Natural killer cell treated with Interleukin-12 subunit alpha and Interleukin-12 subunit beta and Interleukin-15 and Interleukin-18, amount 100 ng/mL, for 72 hours (primary cell): ENCODE measurements around the gene AGO3. TPM values are rescaled to one million over a fixed set of nuclear protein-coding genes. Genes with fewer than 3 reads are reported as not detected.
A peak's percentile ranks its signal among the peaks of the same experiment; 100 is the strongest.

ENCODE experiments used
- ATAC-seq, 2 donors: fragments of 150-1000 bp; cut with Tn5 transposase in 1 of 2; sonication (Bioruptor Pico), chemical (Tn5 transposase) in 1 of 2; 2 replicates each; pipeline ENCODE4 v1.10.0; 2021
- DNase-seq: peaks from one replicate; pipeline ENCODE4 v3.0.0; 2022; ENCODE audit warnings: low spot score
- H3K27ac Mint-ChIP-seq, 2 donors: 1 replicate in 1 of 2; 2 replicates in 1 of 2; pipeline ENCODE4 v1.8.0; 2022; ENCODE audit warnings: mixed read lengths in 2 of 2, mild to moderate bottlenecking in 1 of 2, moderate library complexity in 1 of 2
- H3K27me3 Mint-ChIP-seq, 2 donors: 1 replicate in 1 of 2; 2 replicates in 1 of 2; pipeline ENCODE4 v1.8.0; 2022; ENCODE audit warnings: mixed read lengths in 2 of 2
- H3K36me3 Mint-ChIP-seq: one replicate; pipeline ENCODE4 v1.8.0; 2022; ENCODE audit warnings: mixed read lengths
- H3K4me1 Mint-ChIP-seq, 2 donors: 1 replicate in 1 of 2; 2 replicates in 1 of 2; pipeline ENCODE4 v1.8.0; 2022; ENCODE audit warnings: low read depth in 2 of 2, mixed read lengths in 2 of 2, mild to moderate bottlenecking in 1 of 2
- H3K4me3 Mint-ChIP-seq: one replicate; pipeline ENCODE4 v1.8.0; 2022; ENCODE audit warnings: mixed read lengths
- H3K9me3 Mint-ChIP-seq: 2 replicates; pipeline ENCODE4 v1.8.0; 2022; ENCODE audit warnings: mixed read lengths
- total RNA-seq, 2 donors: library from RNA; stranded (reverse); gene quantifications; one replicate each; pipeline ENCODE4 v1.2.3, GENCODE V29; 2022

The AGO3 gene
- total RNA-seq, 2 donors from 2014 or later, result 37.7 to 56.5 TPM

DNA sequence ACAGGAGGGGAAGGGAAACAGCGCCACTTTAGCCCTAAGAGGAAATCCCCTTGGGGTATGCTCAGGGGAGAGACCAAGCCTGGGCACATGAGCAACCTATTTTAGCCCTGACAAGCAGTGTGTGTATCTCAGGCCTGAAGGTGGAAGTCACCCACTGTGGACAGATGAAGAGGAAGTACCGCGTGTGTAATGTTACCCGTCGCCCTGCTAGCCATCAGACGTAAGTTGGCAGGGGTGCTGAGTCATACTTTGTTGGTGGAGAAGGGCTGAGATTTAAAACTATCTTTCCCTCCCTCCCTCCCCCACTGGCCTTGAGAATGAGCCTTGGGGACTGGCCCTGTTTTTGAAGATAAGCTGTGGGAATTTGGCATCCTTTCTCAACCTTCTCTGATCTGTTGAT, 36.7 kb upstream of the AGO3 start:
- Mint-ChIP-seq H3K4me3 (no peak overlapping the region), H3K27ac (peak overlapping the region; percentile 28 to 78), H3K27me3 (no peaks in the 10 kb centered on the region), H3K36me3 (peaks cover 10% of the 10 kb centered on the region), H3K9me3 (no peaks in the 10 kb centered on the region), H3K4me1 (peaks cover 5 to 10% of the 10 kb centered on the region in 2 donors)
- peak; percentile 61 to 82 for ATAC-seq
- DNase-seq, result no peak

DNA sequence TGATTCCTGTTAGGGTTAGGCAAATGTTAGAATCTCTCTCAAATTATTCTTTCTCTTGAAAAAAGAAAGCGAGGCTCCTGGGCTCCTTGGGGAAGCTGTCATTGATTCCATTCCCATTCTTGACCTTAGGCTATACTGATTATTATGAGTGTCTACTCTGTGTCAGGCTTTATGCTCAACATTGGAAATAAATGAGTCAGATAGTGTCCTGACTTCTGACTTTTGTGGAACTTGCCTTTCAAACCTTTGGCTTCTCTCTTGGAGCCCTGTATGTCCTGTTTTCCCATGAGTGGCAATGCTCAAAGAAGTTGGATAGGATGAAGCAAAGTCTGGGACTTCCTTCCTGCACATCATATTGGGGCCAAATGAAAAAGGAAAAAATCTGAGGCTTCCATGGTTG, 36.2 kb upstream of the AGO3 start:
- ATAC-seq (no peak), DNase-seq (no peak)
- no peak overlapping the region for H3K4me3 Mint-ChIP-seq
- H3K9me3 Mint-ChIP-seq, result no peaks in the 10 kb centered on the region
- peak overlapping the region in 1 of 2 donors; percentile 28 for H3K27ac Mint-ChIP-seq
- peaks cover 5 to 10% of the 10 kb centered on the region in 2 donors for H3K4me1 Mint-ChIP-seq
- no peaks in the 10 kb centered on the region for H3K27me3 Mint-ChIP-seq
- peaks cover 12% of the 10 kb centered on the region for H3K36me3 Mint-ChIP-seq

DNA sequence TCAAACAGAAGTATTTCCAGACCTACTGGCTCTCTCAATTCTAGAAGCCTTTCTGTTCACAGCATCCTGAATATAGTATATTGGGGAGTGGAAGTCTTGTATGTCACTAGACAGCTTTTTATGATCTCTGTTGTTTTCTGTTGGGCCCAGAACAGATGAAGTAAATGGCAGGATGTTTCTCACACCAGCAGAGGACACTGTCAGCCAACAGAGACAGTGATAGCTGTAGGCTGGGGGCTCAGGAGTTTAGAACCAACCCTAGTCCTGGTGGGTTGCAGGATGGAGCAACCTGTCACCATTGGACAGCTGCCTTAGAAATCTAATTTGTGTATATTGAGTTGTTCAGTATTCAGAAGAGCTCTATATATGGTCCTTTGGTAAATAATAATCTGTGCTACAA, 31.0 kb upstream of the AGO3 start:
- DNase-seq (no peak), ATAC-seq (no peak)
- no peak overlapping the region for H3K4me3 Mint-ChIP-seq
- peaks cover 0 to 5% of the 10 kb centered on the region in 2 donors for H3K4me1 Mint-ChIP-seq
- no peaks in the 10 kb centered on the region for H3K27me3 Mint-ChIP-seq
- no peak overlapping the region for H3K27ac Mint-ChIP-seq
- H3K36me3 Mint-ChIP-seq, result peaks cover 12% of the 10 kb centered on the region
- H3K9me3 Mint-ChIP-seq, result no peaks in the 10 kb centered on the region

DNA sequence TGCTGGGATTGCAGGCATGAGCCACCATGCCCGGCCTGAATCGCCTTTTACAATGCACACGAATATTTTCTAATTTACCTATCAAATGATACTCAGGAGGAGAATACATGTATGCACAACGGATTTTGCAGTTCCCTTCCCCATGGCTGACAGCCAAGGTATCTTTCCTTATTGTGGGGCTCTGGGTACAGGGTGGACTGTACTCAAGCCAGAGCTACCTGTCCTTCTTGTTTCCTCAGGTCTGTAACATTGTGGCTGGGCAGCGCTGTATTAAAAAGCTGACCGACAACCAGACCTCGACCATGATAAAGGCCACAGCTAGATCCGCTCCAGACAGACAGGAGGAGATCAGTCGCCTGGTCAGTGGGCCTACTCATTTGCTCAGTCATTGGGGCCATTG, 29.7 kb upstream of the AGO3 start:
- Mint-ChIP-seq H3K27ac (no peak overlapping the region), H3K4me3 (no peak overlapping the region), H3K9me3 (no peaks in the 10 kb centered on the region), H3K4me1 (peaks cover 0 to 5% of the 10 kb centered on the region in 2 donors), H3K36me3 (peaks cover 12% of the 10 kb centered on the region), H3K27me3 (no peaks in the 10 kb centered on the region)
- ATAC-seq (no peak), DNase-seq (no peak)

DNA sequence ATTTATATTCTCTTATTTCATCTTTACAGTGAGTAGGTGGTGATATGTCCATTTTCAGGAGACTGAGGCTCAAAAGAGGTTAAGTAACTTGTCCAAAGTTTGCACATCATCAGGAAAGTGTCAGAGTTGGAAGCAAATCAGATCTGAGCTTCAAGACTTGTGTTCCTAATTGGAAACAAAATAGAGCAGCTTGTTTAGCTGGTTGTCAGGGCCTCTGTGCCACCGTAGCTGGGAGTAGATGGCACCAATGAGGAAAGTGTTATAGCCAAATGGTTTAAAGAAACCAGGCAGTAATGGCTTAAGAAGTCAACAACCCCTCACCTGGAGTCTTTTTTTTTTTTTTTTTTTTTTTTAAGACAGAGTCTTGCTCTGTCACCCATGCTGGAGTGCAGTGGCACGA, 28.2 kb upstream of the AGO3 start:
- Mint-ChIP-seq H3K9me3 (no peaks in the 10 kb centered on the region), H3K27me3 (no peaks in the 10 kb centered on the region), H3K27ac (no peak overlapping the region), H3K36me3 (peaks cover 17% of the 10 kb centered on the region), H3K4me1 (peaks cover 0 to 5% of the 10 kb centered on the region in 2 donors), H3K4me3 (no peak overlapping the region)
- DNase-seq (no peak), ATAC-seq (no peak)

DNA sequence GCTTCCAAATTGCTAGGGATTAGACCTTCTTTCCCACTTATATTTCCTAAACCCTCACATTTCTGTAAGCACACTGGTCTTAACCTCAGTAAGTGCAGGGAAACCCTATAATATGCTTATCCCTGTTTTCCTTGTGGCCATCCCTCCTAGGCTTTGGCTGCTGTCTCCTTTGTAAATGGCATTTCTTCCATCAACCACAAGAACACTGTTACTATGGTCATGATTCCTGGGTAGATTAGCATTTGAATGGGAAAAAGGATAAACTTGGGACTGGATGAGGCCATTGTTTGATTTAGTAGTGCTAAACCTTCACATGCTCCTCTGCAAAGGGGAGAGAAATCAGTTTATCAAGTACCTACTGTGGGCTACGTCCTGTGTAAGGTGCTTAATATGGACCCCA, 16.2 kb upstream of the AGO3 start:
- no peaks in the 10 kb centered on the region for H3K27me3 Mint-ChIP-seq
- H3K36me3 Mint-ChIP-seq, result peaks cover 42% of the 10 kb centered on the region
- H3K9me3 Mint-ChIP-seq, result no peaks in the 10 kb centered on the region
- peaks cover 0 to 5% of the 10 kb centered on the region in 2 donors for H3K4me1 Mint-ChIP-seq
- ATAC-seq (no peak), DNase-seq (no peak)
- H3K4me3 Mint-ChIP-seq, result no peak overlapping the region
- no peak overlapping the region for H3K27ac Mint-ChIP-seq

DNA sequence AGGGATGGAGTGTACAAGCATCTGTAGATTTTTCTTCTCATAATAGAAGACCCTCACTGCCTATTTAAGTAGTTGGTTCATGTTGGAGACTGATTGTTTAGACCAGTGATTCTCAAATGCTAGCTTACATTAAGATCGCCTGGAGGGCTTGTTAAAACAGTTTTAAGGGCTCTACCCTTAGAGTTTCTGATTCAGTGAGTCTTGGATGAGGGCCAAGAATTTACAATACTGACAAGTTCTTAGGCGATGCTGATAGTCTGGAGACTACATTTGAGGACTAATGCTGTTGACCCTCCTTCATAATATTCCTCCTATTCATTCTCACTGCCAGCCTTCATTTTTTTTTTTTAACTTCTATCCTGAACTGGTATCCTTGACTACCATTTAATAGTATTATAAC, 15.2 kb upstream of the AGO3 start:
- no peak for ATAC-seq

DNA sequence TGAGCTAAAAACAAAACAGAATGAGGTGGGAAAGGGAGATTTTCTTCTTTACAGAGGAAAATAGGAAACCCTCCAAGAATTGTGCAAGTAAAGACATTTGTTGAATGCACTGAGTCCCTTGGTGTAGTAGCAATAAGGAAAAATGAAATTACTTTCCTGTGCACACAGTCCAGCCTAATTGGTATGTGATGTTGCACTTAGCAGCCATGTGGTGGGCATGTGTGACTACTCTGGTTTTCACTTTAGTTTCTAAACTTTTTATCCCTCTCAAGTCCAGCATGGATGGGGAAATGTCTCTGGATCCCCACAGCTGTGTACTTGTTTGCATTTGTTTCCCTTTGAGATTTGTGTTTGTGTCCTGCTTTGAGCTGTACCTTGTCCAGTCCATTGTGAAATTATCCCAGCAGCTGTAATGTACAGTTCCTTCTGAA, 7.1 kb upstream of the AGO3 start:
- H3K36me3 Mint-ChIP-seq, result peaks cover 10% of the 10 kb centered on the region
- ATAC-seq (no peak), DNase-seq (no peak)
- H3K27me3 Mint-ChIP-seq, result no peaks in the 10 kb centered on the region
- peaks cover 0 to 1% of the 10 kb centered on the region in 2 donors for H3K4me1 Mint-ChIP-seq
- H3K9me3 Mint-ChIP-seq, result no peaks in the 10 kb centered on the region
- no peak overlapping the region for H3K27ac Mint-ChIP-seq
- no peak overlapping the region for H3K4me3 Mint-ChIP-seq

More for the DNA sequence above, 15.2 kb upstream of the AGO3 start:
- Mint-ChIP-seq H3K4me1 (peaks cover 0 to 5% of the 10 kb centered on the region in 2 donors), H3K9me3 (no peaks in the 10 kb centered on the region), H3K27me3 (no peaks in the 10 kb centered on the region), H3K36me3 (peaks cover 47% of the 10 kb centered on the region), H3K4me3 (no peak overlapping the region), H3K27ac (no peak overlapping the region)
- DNase-seq, result no peak

DNA sequence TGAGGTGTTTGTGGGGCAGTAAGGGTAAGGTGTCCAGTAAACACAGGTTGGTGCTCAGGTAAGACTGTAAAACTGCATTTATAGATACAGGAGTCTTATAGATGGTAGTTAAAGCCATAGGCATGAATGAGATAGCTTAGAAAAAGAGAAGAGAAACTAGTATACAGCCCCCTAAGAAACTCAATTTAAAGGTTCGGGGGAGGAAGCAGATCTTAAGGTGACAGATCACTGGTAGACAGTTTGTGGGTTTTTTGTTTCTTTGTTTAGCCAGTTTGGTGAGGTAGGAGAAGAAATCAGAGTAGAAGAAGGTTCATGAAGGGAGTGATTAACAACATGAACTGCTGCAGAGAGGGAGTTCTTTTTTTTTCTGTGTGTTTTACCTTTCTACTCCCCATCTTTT, 6.1 kb upstream of the AGO3 start:
- no peak overlapping the region for H3K4me3 Mint-ChIP-seq
- no peak overlapping the region for H3K27ac Mint-ChIP-seq
- ATAC-seq, result no peak
- no peak for DNase-seq
- H3K27me3 Mint-ChIP-seq, result no peaks in the 10 kb centered on the region
- H3K36me3 Mint-ChIP-seq, result peaks cover 6% of the 10 kb centered on the region
- H3K4me1 Mint-ChIP-seq, result peaks cover 5 to 11% of the 10 kb centered on the region in 2 donors
- H3K9me3 Mint-ChIP-seq, result no peaks in the 10 kb centered on the region

DNA sequence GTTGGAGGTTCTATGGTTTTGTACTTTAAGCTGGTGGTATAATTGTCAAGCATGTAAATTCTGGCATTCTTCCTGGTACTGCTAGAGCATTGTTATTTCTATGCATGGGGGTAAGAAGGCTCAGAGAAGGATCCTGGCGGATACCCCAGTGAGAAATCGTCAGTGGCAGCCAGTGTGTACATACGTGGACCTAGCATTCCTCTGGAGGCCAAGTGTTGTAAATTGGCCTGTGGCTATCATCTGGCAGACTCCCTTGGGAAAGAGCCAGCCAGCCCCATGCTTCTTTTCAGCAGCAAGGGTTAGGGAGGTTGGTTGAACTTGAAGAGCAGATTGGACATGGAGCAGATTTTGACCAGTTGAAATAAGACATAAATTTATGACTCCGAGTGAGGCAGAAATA, 5.2 kb upstream of the AGO3 start:
- Mint-ChIP-seq H3K36me3 (peaks cover 1% of the 10 kb centered on the region), H3K27ac (no peak overlapping the region), H3K9me3 (no peaks in the 10 kb centered on the region), H3K4me1 (peaks cover 9 to 11% of the 10 kb centered on the region in 2 donors), H3K27me3 (no peaks in the 10 kb centered on the region), H3K4me3 (no peak overlapping the region)
- ATAC-seq, result no peak
- no peak for DNase-seq

DNA sequence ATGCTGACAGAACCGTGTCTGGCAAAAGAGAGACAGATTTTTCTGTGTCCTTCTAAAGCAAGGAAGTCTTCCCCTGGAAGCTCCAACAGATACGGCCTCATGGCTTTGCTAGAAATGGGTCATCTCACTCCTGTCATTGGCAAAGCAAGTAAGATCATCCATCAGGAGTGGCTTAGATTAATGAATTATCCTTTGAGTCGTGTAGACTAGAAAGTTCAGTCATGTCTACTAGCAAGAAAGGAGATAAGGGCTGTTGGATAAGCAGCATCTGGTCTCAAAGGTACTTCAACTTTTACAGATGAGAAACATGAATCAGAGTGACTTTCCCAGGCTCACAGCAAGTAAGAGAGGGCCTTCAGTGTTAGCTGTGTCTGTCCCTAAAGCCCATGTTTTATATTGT, 3.4 kb upstream of the AGO3 start:
- Mint-ChIP-seq H3K36me3 (no peaks in the 10 kb centered on the region), H3K27ac (no peak overlapping the region), H3K4me1 (peaks cover 16 to 22% of the 10 kb centered on the region in 2 donors), H3K9me3 (no peaks in the 10 kb centered on the region), H3K4me3 (no peak overlapping the region), H3K27me3 (no peaks in the 10 kb centered on the region)
- DNase-seq, result no peak
- ATAC-seq, result no peak

DNA sequence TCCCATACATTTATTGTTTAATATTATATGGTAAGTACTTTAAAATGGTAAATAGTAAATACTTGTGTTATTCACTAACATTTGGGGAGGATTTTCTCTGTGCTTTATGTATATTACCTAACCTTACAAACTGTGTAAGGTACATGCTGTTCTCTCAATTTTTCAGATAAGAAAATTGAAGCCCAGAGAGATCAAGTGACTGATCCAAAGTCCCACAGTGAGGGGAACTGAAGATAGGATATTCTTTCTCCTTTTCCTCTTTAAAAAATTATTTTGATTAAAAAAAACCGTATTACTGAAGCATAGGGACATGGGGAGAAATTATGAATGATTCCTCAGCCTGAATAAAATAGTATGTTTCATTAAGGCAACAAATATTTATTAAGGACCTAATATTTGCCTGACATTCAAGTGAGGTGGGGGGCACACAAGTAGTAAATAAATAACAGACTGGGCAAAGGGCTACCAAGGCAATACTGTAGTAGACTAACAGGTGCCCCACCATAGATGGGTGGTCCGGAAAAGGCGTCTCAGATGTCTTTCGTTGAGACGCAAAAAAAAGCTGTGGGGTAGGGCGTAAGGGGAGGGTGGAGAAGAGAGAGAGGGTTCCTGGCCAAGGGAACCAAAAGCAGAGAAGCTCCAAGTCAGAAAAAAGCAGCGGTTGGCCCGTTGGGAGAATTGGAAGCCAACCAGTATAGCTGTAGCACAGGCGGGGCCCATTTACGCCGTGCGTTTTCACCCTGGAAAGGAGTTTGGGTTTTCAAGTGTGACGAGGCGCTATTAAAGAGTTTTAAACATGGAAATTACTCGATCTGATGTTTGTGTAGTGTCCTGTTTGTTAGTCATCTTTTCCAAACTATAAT, 944 bp upstream of the AGO3 start:
- peaks cover 17 to 35% of the 10 kb centered on the region in 2 donors for H3K4me1 Mint-ChIP-seq
- H3K27ac Mint-ChIP-seq, result peak overlapping the region; percentile 92 to 95
- no peaks in the 10 kb centered on the region for H3K9me3 Mint-ChIP-seq
- peak in 1 of 2 donors; percentile 8 for ATAC-seq
- H3K27me3 Mint-ChIP-seq, result no peaks in the 10 kb centered on the region
- peak overlapping the region; percentile 90 for H3K4me3 Mint-ChIP-seq
- peak; percentile 61 for DNase-seq
- no peaks in the 10 kb centered on the region for H3K36me3 Mint-ChIP-seq

DNA sequence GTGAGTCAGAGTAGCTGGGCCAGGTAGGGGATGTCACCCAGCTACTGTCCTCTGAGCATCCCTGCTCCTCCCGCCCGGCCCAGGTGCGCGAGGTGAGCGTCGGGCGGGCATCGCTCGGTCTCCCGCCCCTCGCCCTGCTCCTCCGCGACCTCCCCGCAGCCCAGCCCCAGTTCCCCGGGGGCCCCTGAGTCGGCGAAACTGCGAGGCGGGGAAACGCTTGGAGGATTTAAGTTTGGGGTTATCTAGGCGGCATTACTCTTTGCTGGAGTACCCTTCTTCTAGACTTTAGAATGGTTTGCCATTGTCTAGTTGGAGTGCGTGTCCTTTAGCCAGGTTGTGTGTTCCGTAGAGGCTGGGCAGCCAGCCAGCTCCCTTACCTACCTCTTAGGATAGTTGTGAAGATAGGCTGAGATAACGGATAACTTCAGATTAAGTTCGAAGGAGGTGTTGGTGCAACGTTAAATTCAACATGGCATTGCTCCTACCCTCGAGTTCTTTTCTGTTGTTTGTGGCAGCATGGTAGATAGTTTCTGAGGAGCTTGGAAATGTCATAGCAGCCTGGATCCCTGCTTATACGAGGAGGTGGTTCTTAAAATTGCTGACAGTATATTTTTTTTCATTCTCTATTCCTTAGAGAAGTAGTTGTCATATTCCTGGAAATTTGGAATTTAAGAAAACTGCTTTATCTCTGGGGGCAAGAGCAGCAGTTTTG, 697 bp downstream of the AGO3 start:
- peak overlapping the region; percentile 100 for H3K4me3 Mint-ChIP-seq
- no peaks in the 10 kb centered on the region for H3K27me3 Mint-ChIP-seq
- ATAC-seq (peak in 1 of 2 donors; percentile 36), DNase-seq (no peak)
- H3K36me3 Mint-ChIP-seq, result no peaks in the 10 kb centered on the region
- H3K27ac Mint-ChIP-seq, result peak overlapping the region; percentile 83 to 85
- H3K4me1 Mint-ChIP-seq, result peaks cover 17 to 42% of the 10 kb centered on the region in 2 donors
- H3K9me3 Mint-ChIP-seq, result no peaks in the 10 kb centered on the region

DNA sequence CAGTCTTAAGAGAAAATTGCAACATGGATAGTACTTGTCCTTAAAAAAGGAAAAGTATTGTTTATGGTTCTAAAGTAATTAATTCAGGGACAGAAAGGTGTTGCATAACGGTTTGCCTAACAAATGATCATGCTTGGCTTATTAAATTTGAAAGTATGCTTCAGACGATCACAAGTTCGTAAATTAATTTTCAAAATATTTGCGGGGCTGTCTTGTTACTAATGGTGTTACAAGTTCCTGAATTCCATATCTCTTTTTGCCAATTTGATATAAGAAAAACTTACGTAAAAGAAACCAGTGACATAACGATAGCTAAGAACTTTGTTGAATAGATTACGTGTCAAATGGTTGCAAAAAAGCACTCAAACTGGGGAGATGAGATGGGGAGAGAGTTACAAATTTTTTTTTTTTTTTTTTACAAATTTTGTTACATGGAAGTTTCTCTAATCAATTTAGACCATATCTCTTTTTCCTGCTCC, 1.3 kb downstream of the AGO3 start:
- no peaks in the 10 kb centered on the region for H3K36me3 Mint-ChIP-seq
- peak overlapping the region; percentile 83 to 85 for H3K27ac Mint-ChIP-seq
- no peaks in the 10 kb centered on the region for H3K27me3 Mint-ChIP-seq
- H3K9me3 Mint-ChIP-seq, result no peaks in the 10 kb centered on the region
- peak overlapping the region; percentile 100 for H3K4me3 Mint-ChIP-seq
- DNase-seq (no peak), ATAC-seq (no peak)
- peaks cover 21 to 46% of the 10 kb centered on the region in 2 donors for H3K4me1 Mint-ChIP-seq
